Measurements from ENCODE around the gene RPL18. TPM values are rescaled to one million over a fixed set of nuclear protein-coding genes. Genes with fewer than 3 reads are reported as not detected.

The RPL18 gene
- total and polyA plus RNA-seq, 9 of the 15 experiments (the other 6 are each of a cell fraction or from before 2014, with no cell fraction given) = 312 to 2,635 (median 1,653) TPM

DNA sequence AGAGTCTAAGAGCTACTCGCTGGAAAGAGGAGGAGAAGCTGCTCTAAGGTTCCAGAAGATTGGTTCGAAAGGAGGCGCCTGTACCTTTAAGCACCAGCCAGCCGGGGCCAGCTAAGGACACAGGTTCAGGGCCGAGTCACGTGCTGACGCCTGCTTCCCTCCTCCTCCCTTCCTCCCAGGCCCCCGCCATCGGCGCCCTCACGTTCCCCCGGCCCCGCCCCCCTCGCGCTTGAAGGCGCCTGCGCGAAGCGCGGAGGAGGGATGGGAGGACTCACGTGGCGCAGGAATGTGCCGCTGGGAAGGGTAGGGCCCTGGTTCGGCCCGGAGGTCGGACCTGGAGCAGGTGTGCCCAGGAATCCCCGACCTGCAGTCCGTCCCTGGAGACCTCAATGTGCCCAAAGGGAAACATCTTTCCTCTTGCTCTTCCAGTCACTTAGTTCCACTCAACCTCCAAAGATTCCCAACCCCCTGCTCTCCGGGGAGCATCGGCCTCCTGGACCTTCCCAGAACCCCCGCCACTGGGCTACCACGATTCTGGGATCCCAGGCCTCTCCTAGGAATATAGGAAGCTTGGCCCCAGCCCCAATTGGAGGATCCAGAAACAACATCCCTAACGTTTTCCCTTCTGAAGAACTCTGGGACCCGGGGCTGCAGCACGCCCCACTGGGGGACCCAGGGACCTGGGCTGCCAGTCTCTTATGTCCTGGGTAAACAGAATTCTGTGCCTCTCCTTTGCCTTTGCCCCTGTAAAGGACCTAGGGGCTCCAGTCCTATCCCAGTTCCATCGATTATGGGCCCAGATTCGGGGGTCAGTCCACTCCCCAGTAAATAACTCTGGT lies 15.7 kb upstream of the RPL18 start (continued):
- TF ChIP-seq, protein P1, sequence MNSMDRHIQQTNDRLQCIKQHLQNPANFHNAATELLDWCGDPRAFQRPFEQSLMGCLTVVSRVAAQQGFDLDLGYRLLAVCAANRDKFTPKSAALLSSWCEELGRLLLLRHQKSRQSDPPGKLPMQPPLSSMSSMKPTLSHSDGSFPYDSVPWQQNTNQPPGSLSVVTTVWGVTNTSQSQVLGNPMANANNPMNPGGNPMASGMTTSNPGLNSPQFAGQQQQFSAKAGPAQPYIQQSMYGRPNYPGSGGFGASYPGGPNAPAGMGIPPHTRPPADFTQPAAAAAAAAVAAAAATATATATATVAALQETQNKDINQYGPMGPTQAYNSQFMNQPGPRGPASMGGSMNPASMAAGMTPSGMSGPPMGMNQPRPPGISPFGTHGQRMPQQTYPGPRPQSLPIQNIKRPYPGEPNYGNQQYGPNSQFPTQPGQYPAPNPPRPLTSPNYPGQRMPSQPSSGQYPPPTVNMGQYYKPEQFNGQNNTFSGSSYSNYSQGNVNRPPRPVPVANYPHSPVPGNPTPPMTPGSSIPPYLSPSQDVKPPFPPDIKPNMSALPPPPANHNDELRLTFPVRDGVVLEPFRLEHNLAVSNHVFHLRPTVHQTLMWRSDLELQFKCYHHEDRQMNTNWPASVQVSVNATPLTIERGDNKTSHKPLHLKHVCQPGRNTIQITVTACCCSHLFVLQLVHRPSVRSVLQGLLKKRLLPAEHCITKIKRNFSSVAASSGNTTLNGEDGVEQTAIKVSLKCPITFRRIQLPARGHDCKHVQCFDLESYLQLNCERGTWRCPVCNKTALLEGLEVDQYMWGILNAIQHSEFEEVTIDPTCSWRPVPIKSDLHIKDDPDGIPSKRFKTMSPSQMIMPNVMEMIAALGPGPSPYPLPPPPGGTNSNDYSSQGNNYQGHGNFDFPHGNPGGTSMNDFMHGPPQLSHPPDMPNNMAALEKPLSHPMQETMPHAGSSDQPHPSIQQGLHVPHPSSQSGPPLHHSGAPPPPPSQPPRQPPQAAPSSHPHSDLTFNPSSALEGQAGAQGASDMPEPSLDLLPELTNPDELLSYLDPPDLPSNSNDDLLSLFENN (IDR thresholded peaks at IDR 0.05; ENCODE audit: low read depth in 2 of 2, low read length in 2 of 2) = peak in 1 of 2 experiments; percentile 40; a peak in 1 of 4 replicates
- TF ChIP-seq PYGO2 (tag; IDR thresholded peaks at IDR 0.05) (no peak), TEAD1 (CRISPR knock-in tag; IDR thresholded peaks at IDR 0.05) (peak; percentile 89 to 91; a peak in 3 of 4 replicates), YY1 (IDR thresholded peaks at IDR 0.05; ENCODE audit: borderline replicate concordance in 1 of 3, control insufficient read depth in 1 of 3, extremely low read depth in 1 of 3, insufficient read depth in 3 of 3, insufficient read length in 1 of 3, insufficient replicate concordance in 2 of 3, low read depth in 1 of 3, low read length in 2 of 3) (peak in 2 of 3 experiments; percentile 32 to 54), ZC3H4 (CRISPR knock-in tag; IDR thresholded peaks at IDR 0.05; ENCODE audit: borderline replicate concordance) (no peak), SUPT5H (IDR thresholded peaks at IDR 0.05) (peak; percentile 71), EWSR1 (IDR thresholded peaks at IDR 0.05; ENCODE audit: borderline replicate concordance, low read depth, partially characterized antibody) (no peak), HCFC1 (IDR thresholded peaks at IDR 0.05; ENCODE audit: low read depth, low read length) (peak; percentile 23; the same call in 1 of the 2 replicates), ZNF551 (CRISPR knock-in tag; IDR thresholded peaks at IDR 0.05) (no peak), SRSF9 (IDR thresholded peaks at IDR 0.05; ENCODE audit: borderline replicate concordance, low read depth, low read length) (no peak), KHSRP (IDR thresholded peaks at IDR 0.05) (no peak)
- TF ChIP-seq, protein P2, sequence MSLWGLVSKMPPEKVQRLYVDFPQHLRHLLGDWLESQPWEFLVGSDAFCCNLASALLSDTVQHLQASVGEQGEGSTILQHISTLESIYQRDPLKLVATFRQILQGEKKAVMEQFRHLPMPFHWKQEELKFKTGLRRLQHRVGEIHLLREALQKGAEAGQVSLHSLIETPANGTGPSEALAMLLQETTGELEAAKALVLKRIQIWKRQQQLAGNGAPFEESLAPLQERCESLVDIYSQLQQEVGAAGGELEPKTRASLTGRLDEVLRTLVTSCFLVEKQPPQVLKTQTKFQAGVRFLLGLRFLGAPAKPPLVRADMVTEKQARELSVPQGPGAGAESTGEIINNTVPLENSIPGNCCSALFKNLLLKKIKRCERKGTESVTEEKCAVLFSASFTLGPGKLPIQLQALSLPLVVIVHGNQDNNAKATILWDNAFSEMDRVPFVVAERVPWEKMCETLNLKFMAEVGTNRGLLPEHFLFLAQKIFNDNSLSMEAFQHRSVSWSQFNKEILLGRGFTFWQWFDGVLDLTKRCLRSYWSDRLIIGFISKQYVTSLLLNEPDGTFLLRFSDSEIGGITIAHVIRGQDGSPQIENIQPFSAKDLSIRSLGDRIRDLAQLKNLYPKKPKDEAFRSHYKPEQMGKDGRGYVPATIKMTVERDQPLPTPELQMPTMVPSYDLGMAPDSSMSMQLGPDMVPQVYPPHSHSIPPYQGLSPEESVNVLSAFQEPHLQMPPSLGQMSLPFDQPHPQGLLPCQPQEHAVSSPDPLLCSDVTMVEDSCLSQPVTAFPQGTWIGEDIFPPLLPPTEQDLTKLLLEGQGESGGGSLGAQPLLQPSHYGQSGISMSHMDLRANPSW (CRISPR knock-in tag; IDR thresholded peaks at IDR 0.05) = no peak
- TF ChIP-seq, protein P3, sequence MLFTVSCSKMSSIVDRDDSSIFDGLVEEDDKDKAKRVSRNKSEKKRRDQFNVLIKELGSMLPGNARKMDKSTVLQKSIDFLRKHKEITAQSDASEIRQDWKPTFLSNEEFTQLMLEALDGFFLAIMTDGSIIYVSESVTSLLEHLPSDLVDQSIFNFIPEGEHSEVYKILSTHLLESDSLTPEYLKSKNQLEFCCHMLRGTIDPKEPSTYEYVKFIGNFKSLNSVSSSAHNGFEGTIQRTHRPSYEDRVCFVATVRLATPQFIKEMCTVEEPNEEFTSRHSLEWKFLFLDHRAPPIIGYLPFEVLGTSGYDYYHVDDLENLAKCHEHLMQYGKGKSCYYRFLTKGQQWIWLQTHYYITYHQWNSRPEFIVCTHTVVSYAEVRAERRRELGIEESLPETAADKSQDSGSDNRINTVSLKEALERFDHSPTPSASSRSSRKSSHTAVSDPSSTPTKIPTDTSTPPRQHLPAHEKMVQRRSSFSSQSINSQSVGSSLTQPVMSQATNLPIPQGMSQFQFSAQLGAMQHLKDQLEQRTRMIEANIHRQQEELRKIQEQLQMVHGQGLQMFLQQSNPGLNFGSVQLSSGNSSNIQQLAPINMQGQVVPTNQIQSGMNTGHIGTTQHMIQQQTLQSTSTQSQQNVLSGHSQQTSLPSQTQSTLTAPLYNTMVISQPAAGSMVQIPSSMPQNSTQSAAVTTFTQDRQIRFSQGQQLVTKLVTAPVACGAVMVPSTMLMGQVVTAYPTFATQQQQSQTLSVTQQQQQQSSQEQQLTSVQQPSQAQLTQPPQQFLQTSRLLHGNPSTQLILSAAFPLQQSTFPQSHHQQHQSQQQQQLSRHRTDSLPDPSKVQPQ (CRISPR knock-in tag; IDR thresholded peaks at IDR 0.05; ENCODE audit: borderline replicate concordance) = peak; percentile 87; the same call in 1 of the 2 replicates
- TF ChIP-seq, protein P4, sequence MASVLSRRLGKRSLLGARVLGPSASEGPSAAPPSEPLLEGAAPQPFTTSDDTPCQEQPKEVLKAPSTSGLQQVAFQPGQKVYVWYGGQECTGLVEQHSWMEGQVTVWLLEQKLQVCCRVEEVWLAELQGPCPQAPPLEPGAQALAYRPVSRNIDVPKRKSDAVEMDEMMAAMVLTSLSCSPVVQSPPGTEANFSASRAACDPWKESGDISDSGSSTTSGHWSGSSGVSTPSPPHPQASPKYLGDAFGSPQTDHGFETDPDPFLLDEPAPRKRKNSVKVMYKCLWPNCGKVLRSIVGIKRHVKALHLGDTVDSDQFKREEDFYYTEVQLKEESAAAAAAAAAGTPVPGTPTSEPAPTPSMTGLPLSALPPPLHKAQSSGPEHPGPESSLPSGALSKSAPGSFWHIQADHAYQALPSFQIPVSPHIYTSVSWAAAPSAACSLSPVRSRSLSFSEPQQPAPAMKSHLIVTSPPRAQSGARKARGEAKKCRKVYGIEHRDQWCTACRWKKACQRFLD (CRISPR knock-in tag; IDR thresholded peaks at IDR 0.05) = no peak

All from K562 (cell line).